Kidney tubule cell (primary cell): ENCODE results near the gene AKIRIN1.
"Not testable (repeated sequence)": the region's sequence is repeated elsewhere in the genome, so short reads cannot be mapped to it uniquely, and the experiment has no call there.

ENCODE experiments used
- DNase-seq: peaks from one replicate; pipeline ENCODE4 v3.0.0-alpha.2; 2018; ENCODE audit warnings: low spot score

The AKIRIN1 gene

GRCh38 chr1:38997034-38997900 lies 6.2 kb downstream of the AKIRIN1 start:
- no peak for DNase-seq

GRCh38 chr1:38997901-38998190 lies 6.8 kb downstream of the AKIRIN1 start:
- no peak for DNase-seq

GRCh38 chr1:39001516-39002421 lies 10.7 kb downstream of the AKIRIN1 start:
- DNase-seq, result no peak

GRCh38 chr1:39003281-39003680 lies 12.2 kb downstream of the AKIRIN1 start:
- no peak for DNase-seq

- no peak for DNase-seq
These were observed 12.7 kb downstream of the AKIRIN1 start for GRCh38 chr1:39003794-39004193.

GRCh38 chr1:39006287-39006686 lies 15.2 kb downstream of the AKIRIN1 start:
- DNase-seq, result no peak

GRCh38 chr1:39006726-39007645 lies 15.9 kb downstream of the AKIRIN1 start:
- no peak for DNase-seq

- DNase-seq, result not testable (repeated sequence)
These were observed 23.9 kb downstream of the AKIRIN1 start for GRCh38 chr1:39014956-39015355.

- DNase-seq, result no peak
These were observed 25.6 kb downstream of the AKIRIN1 start for GRCh38 chr1:39016604-39017171.

GRCh38 chr1:39017266-39017665 lies 26.2 kb downstream of the AKIRIN1 start:
- no peak for DNase-seq

- not testable (repeated sequence) for DNase-seq
These were observed 29.4 kb downstream of the AKIRIN1 start for GRCh38 chr1:39020494-39020893.

GRCh38 chr1:39021426-39021825 lies 30.4 kb downstream of the AKIRIN1 start:
- DNase-seq, result peak; percentile 35

- DNase-seq, result no peak
These were observed 32.1 kb downstream of the AKIRIN1 start for GRCh38 chr1:39023140-39023539.

GRCh38 chr1:39026051-39026865 lies 35.2 kb downstream of the AKIRIN1 start, which contains the start of gene NDUFS5:
TSS of gene NDUFS5 (plus strand) at chr1:39026350. CDS start at chr1:39028725, 2,375 bp downstream.
- DNase-seq, result peak; percentile 95

GRCh38 chr1:39026866-39027507 lies 35.9 kb downstream of the AKIRIN1 start:
- DNase-seq, result no peak

- DNase-seq, result no peak
These were observed 43.1 kb downstream of the AKIRIN1 start for GRCh38 chr1:39034114-39034654.

- DNase-seq, result no peak
These were observed 45.6 kb downstream of the AKIRIN1 start for GRCh38 chr1:39036678-39037077.

- no peak for DNase-seq
These were observed 52.4 kb downstream of the AKIRIN1 start for GRCh38 chr1:39043513-39043912.

- no peak for DNase-seq
These were observed 53.7 kb downstream of the AKIRIN1 start for GRCh38 chr1:39044762-39045161.

GRCh38 chr1:39045231-39045630 lies 54.2 kb downstream of the AKIRIN1 start:
- no peak for DNase-seq
